Liver (tissue), 9 donors: ENCODE data around the gene BARHL2. TPM values are rescaled to one million over a fixed set of nuclear protein-coding genes. Genes with fewer than 3 reads are reported as not detected.

Experiments
- DNase-seq: peaks from one replicate; pipeline ENCODE4 v3.0.0-alpha.2; 2017; ENCODE audit warnings: low spot score
- H3K27ac ChIP-seq, 2 donors: one replicate each; pipeline ENCODE4 v1.7.0; 2013; ENCODE audit warnings: inconsistent platforms in 2 of 2, low read length in 2 of 2, control low read depth in 1 of 2, low read depth in 1 of 2, mild to moderate bottlenecking in 1 of 2
- H3K27me3 ChIP-seq, 4 donors: one replicate each; pipeline versions ENCODE4 v1.6.1 to v1.7.0; 2013; ENCODE audit warnings: low read length in 3 of 4, inconsistent platforms in 1 of 4, mild to moderate bottlenecking in 1 of 4, moderate library complexity in 1 of 4; ENCODE audit not compliant: control insufficient read depth in 4 of 4, insufficient read depth in 4 of 4
- H3K36me3 ChIP-seq, 4 donors: one replicate each; pipeline versions ENCODE4 v1.6.1 to v1.7.0; 2013; ENCODE audit warnings: low read length in 3 of 4, mild to moderate bottlenecking in 3 of 4, low read depth in 1 of 4, moderate library complexity in 1 of 4; ENCODE audit not compliant: control insufficient read depth in 4 of 4, insufficient read depth in 3 of 4
- H3K4me1 ChIP-seq, 4 donors: one replicate each; pipeline versions ENCODE4 v1.6.1 to v1.7.0; 2013; ENCODE audit warnings: low read length in 3 of 4, mild to moderate bottlenecking in 3 of 4, moderate library complexity in 1 of 4; ENCODE audit not compliant: control insufficient read depth in 4 of 4, insufficient read depth in 4 of 4
- H3K4me3 ChIP-seq, 3 donors: one replicate each; pipeline versions ENCODE4 v1.6.1 to v1.7.0; 2013; ENCODE audit warnings: low read length in 3 of 3, control low read depth in 1 of 3, low read depth in 1 of 3, mild to moderate bottlenecking in 1 of 3
- H3K9ac ChIP-seq, 2 donors: one replicate each; pipeline ENCODE4 v1.7.0; 2013; ENCODE audit warnings: low read length in 2 of 2, mild to moderate bottlenecking in 2 of 2, moderate library complexity in 2 of 2, control low read depth in 1 of 2, low read depth in 1 of 2
- H3K9me3 ChIP-seq, 4 donors: one replicate each; pipeline versions ENCODE4 v1.6.1 to v1.7.0; 2013; ENCODE audit warnings: low read length in 3 of 4; ENCODE audit not compliant: control insufficient read depth in 4 of 4
- ATF3 ChIP-seq: IDR thresholded peaks from 2 replicates; pipeline ENCODE4 v1.6.1; 2016; ENCODE audit warnings: antibody characterized with exemption
- CTCF ChIP-seq: fragments of 150-350 bp; IDR thresholded peaks from 2 replicates; pipeline ENCODE4 v1.5.1; 2017; ENCODE audit warnings: improper control_type of control experiment, low read depth, low read length; ENCODE audit not compliant: missing input control
- EGR1 ChIP-seq, 2 donors: IDR thresholded peaks; 2 replicates each; pipeline ENCODE4 v1.6.1; 2016 to 2018; ENCODE audit warnings: antibody characterized with exemption in 2 of 2, low read depth in 2 of 2
- FOXA1 ChIP-seq: IDR thresholded peaks from 2 replicates; pipeline ENCODE4 v1.6.1; 2016; ENCODE audit warnings: antibody characterized with exemption
- FOXA2 ChIP-seq: IDR thresholded peaks from 2 replicates; pipeline ENCODE4 v1.6.1; 2016; ENCODE audit warnings: antibody characterized with exemption
- GABPA ChIP-seq, 2 donors: IDR thresholded peaks in 1 of 2; conservative IDR thresholded peaks in 1 of 2; 2 replicates each; pipeline ENCODE4 v1.6.1; 2016; ENCODE audit warnings: antibody characterized with exemption in 2 of 2, mild to moderate bottlenecking in 1 of 2, moderate library complexity in 1 of 2
- HNF4A ChIP-seq, 2 donors: conservative IDR thresholded peaks; 2 replicates each; pipeline ENCODE4 v1.6.1; 2016; ENCODE audit warnings: antibody characterized with exemption in 2 of 2, mild to moderate bottlenecking in 2 of 2
- HNF4G ChIP-seq: IDR thresholded peaks from 2 replicates; pipeline ENCODE4 v1.6.1; 2016; ENCODE audit warnings: antibody characterized with exemption
- JUND ChIP-seq, 2 donors: IDR thresholded peaks; 2 replicates each; pipeline ENCODE4 v1.6.1; 2016; ENCODE audit warnings: antibody characterized with exemption in 2 of 2
- MAX ChIP-seq: IDR thresholded peaks from 2 replicates; pipeline ENCODE4 v1.6.1; 2016; ENCODE audit warnings: antibody characterized with exemption
- NR2F2 ChIP-seq: IDR thresholded peaks from 2 replicates; pipeline ENCODE4 v1.6.1; 2016; ENCODE audit warnings: antibody characterized with exemption
- REST ChIP-seq: IDR thresholded peaks from 2 replicates; pipeline ENCODE4 v1.6.1; 2016; ENCODE audit warnings: antibody characterized with exemption, mild to moderate bottlenecking
- RXRA ChIP-seq, 2 donors: IDR thresholded peaks; 2 replicates each; pipeline ENCODE4 v1.6.1; 2017 to 2018; ENCODE audit warnings: antibody characterized with exemption in 2 of 2, mild to moderate bottlenecking in 1 of 2
- SP1 ChIP-seq: IDR thresholded peaks from 2 replicates; pipeline ENCODE4 v1.6.1; 2018; ENCODE audit warnings: antibody characterized with exemption, mild to moderate bottlenecking
- TAF1 ChIP-seq: conservative IDR thresholded peaks from 2 replicates; pipeline ENCODE4 v1.6.1; 2016; ENCODE audit warnings: antibody characterized with exemption, mild to moderate bottlenecking
- ZBTB33 ChIP-seq: IDR thresholded peaks from 2 replicates; pipeline ENCODE4 v1.6.1; 2016; ENCODE audit warnings: antibody characterized with exemption
- WGBS: extraction: QIAGEN DNeasy Blood & Tissue Kit; methylation state at CpG from one replicate; pipeline ENCODE4 v1.1.7; 2013; 5-methylcytosine and 5-hydroxymethylcytosine counted together
- polyA plus RNA-seq, 2 donors: library from polyadenylated mRNA; stranded (reverse) in 1 of 2; unstranded in 1 of 2; fragments of 200-250 nt in 1 of 2; fragments of >200 nt in 1 of 2; fragmentation: Nextera tagmentation in 1 of 2; extraction: Ambion mirVana in 1 of 2; gene quantifications; one replicate each; pipeline versions ENCODE4 v1.2.1 to v1.2.3, GENCODE V29; 2013 to 2015
- total RNA-seq, 2 donors: library from RNA; depleted of rRNA; stranded (reverse); fragments of >200 nt; gene quantifications; one replicate each; pipeline ENCODE4 v1.2.3, GENCODE V29; 2014
- donor health status: healthy.
- donor health status: healthy.
- donor health status: healthy.
- donor health status: healthy.
- donor health status: healthy.

Gene BARHL2
- total and polyA plus RNA-seq, 4 donors, result not detected

- Histone ChIP-seq H3K9ac (no peak overlapping the region), H3K27ac (no peak overlapping the region), H3K9me3 (peaks cover 0 to 3% (median 0%) of the 10 kb centered on the region in 4 donors), H3K4me1 (peaks cover 5 to 7% (median 6%) of the 10 kb centered on the region in 4 donors), H3K36me3 (no peaks in the 10 kb centered on the region), H3K4me3 (no peak overlapping the region), H3K27me3 (peaks cover 0 to 24% (median 14%) of the 10 kb centered on the region in 4 donors)
- no peak for TF ChIP-seq GABPA (IDR thresholded peaks at IDR 0.05 in 1 of 2, conservative IDR thresholded peaks at IDR 0.05 in 1 of 2)
- TF ChIP-seq FOXA2, result no peak
- no peak for TF ChIP-seq RXRA (IDR thresholded peaks at IDR 0.05)
- no peak for TF ChIP-seq SP1
- TF ChIP-seq TAF1, result no peak
- TF ChIP-seq HNF4G, result no peak
- TF ChIP-seq HNF4A (conservative IDR thresholded peaks at IDR 0.05), result no peak
- TF ChIP-seq FOXA1, result no peak
- TF ChIP-seq MAX, result no peak
- no peak for TF ChIP-seq JUND (IDR thresholded peaks at IDR 0.05)
- no peak for TF ChIP-seq CTCF
- no peak for TF ChIP-seq EGR1 (IDR thresholded peaks at IDR 0.05; ENCODE audit: low read depth in 2 of 2)
- TF ChIP-seq REST, result no peak
- no peak for TF ChIP-seq NR2F2
- TF ChIP-seq ATF3, result no peak
- no peak for TF ChIP-seq ZBTB33
- 42% methylated on average over 3 of the region's 3 CpGs for WGBS
- no peak for DNase-seq
Observed at GRCh38 chr1:90732136-90732535, 15.0 kb upstream of the BARHL2 start.
